T-helper 2 cell (primary cell): ENCODE data around the gene SCRN1.

Experiments used
- DNase-seq, 5 experiments: peaks; one replicate each; pipeline versions ENCODE4 v3.0.0 to v3.0.0-alpha.2; 2012 to 2022

The SCRN1 gene

DNA sequence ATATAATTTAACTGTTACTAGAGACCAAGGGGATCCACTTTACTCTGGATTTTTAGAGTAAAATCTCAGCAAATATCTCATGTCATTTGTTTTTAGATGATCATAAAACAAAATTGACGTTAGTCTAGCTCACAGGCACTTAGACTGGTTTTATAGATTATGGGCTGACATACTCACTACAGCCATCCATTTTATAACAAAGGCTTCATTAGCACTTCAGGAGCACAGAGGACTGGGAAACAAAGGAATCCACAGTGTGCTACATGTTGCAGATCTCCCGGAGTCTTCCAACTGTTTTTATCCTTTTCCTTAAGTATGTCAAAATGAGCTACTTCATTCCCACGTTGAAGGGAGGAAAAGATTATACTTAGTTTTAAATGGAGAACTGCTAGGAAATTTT is 15.9 kb upstream of the SCRN1 start:
- no peak for DNase-seq

DNA sequence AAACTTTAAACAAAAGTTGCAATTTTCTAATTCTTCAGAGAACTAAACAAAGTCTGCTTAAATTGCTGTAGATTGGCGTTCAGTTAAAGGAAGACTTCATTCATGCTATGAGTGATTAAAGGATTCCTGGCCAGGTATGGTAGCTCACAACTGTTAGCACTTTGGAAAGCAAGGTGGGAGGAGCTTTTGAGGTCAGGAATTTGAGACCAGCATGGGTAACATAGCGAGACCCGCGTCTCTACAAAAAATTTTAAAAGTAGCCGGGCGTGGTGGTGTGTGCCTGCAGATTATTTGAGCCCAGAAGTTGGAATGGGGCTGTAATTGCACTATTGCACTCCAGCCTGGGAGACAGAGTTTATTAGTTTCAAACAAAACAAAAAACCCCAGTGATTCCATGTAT is 13.5 kb upstream of the SCRN1 start:
- no peak for DNase-seq

GRCh38 chr7:30001998-30002397 is 12.4 kb upstream of the SCRN1 start:
- DNase-seq, result no peak

DNA sequence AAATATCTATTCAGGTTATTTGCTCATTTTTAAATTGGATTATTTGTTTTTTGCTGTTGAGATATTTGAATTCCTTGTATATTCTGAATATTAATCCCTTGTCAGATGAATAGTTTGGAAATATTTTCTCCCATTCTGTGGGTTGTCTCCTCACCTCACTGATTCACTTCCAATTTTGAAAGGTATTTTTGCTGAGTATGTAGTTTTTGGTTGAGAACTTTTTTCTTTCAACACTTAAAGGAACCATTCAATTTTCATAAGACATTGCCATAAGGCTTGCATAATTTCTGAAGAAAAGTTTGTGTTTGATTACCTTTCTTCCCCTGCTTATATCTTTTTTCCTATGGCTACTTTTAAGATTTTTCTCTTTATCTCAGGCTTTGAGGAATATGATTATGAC is 8.9 kb upstream of the SCRN1 start:
- no peak for DNase-seq

GRCh38 chr7:29996321-29996720 is 6.7 kb upstream of the SCRN1 start:
- DNase-seq, result no peak

GRCh38 chr7:29995652-29996051 is 6.1 kb upstream of the SCRN1 start:
- DNase-seq, result no peak

GRCh38 chr7:29993140-29993539 is 3.5 kb upstream of the SCRN1 start:
- no peak for DNase-seq

GRCh38 chr7:29991937-29992336 is 2.3 kb upstream of the SCRN1 start:
- no peak for DNase-seq

GRCh38 chr7:29990931-29991330 is 1.3 kb upstream of the SCRN1 start:
- DNase-seq, result no peak

DNA sequence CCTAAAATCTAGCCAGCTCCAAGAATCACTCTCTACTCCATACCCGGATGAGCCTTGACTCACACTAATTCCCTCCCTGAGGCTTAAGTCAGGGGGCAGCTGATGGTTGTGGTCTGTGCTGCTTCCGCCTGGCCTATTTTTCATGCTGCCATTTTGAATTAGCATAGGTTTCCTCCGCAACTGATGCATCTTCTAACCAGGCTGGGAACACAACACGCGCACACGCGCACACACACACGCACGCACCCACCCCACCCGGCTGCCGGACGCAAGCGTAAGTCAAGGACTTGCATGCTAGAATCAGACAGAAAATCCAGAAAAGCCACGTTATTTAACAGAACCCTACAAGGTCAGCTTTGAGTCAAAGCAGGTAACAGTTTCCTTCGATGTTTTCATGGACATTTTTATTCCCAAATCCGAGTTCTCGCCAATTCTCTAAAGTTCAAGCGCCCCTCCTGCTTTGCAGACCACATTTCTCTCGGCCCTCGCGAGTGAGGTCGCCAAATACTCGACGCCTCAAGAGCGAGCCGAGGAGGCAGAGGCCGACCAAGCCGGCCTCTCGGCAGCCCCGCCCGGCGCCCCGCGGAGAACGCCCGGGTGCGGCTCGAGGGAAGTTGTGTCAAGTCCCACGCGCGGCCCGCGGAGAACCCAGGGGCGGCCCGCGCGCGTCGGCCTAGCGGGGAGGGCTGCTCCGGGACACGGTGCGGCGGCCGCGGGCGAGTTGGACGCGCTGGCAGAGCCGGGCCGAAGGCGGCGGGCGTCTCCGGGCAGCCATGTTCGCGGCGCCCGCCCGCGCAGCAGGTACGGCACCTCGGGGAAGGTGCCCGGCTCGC is 961 bp downstream of the SCRN1 start:
- peak in 2 of 5 experiments; percentile 7 to 58 for DNase-seq

- DNase-seq, result no peak
Observed at GRCh38 chr7:29987811-29988317, 1.7 kb downstream of the SCRN1 start.

DNA sequence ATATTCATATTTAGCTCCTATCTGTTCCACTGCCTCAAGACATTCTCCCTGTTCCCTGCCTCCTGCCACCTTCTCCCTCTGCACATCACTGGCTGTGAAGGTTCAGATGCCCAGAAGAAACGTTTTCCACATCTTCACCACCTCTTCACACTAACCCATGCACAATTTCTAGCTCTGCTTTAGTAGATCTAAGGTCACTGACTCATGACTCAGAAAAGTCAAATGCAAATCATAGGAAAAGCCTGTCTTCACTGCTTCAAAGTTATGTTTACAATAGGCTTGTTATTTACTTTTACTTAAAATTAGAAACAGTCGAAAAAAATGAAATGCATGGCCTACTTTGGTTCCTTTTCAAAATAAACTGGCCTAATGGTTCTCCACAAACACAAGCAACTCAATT is 2.5 kb downstream of the SCRN1 start:
- no peak for DNase-seq

- DNase-seq, result no peak
Observed at GRCh38 chr7:29980151-29980550, 9.4 kb downstream of the SCRN1 start.

GRCh38 chr7:29977886-29978651 is 11.5 kb downstream of the SCRN1 start:
- no peak for DNase-seq

DNA sequence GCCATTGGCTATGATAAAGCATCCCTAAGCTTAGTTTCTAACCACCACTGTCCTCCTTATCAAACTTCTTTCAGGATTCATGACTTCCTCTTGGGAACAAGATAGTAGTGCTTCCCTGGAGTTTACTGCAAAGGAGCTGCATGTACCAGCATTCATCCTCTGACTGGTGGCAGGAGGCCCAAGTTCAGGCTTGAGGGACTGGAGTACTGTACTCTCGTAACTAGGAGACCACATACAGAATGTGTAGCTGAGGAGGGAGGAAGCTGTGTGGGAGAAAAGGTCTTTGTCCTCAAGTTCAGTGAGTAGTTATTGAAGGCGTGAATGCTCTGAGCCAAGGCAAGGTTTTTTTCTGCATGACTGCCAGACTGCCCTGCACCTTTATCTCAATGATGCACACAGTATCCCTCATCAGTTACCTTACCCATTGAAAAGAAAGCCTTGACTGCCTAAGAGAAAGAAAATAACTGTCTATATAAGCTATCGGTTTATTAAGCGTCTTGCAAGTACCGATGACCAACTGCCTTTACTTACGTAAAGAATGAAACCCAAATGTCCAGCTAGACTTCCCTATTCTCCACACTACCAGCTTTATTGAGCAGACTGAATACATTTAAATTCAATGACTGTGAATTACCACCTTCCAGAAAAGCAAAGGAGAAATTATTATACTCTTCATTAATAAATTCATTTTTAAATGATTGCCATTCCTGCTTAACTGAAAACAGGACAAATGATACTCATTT is 12.8 kb downstream of the SCRN1 start:
- no peak for DNase-seq

DNA sequence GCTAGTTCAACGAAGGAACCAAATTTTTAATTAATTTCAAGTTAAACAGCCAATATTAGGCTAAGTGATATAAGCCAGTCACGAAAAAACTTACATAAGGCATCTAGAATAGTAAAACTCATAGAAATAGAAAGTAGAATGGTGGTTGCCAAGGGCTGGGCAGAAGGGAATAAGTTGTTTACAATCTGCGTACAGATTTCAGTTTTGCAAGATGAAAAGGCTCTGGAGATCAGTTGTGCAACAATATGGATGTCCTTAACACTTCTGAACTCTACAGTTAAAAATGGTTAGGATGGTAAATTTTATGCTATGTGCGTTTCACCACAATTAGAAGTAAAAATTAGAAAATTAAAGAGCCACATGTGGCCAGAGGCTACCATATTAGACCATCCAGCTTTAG is 13.3 kb downstream of the SCRN1 start:
- no peak for DNase-seq

DNA sequence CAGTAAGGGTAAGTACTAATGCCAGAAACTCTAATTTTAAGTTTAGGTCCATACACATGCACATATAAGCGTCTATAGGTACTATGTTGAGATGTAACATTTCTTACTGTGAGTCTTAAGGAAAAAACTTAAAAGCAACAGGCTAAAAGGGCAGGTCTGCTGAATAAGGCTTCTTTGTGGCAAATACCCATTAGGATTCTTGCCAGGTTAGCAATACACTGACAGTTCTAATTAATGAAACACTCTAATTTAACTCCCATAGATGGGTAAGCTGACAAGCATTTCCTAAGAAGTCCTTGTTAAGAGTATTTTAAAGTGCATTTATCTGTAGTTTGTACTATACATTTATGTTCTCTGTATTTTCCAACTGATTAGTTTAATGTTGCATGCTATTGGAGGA is 14.0 kb downstream of the SCRN1 start:
- DNase-seq, result no peak

DNA sequence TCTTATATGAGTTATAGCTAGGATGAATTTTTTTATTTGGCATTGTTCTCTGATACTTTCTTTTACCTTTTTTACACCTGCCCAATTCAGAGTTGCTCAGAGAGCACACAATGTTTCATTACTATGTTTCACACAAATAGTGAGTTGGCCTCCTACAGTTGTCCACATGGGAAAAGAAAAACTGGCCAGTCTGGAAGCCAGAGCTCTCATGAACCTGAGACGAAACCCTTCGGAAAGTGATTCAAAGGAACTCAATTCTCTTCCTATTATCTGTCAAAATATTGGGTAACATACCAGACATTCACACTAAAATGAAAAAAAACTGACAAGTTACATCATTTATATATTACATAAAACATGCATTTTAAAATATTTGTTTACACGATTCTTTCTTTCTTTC is 15.3 kb downstream of the SCRN1 start:
- no peak for DNase-seq

- DNase-seq, result no peak
Observed at GRCh38 chr7:29972315-29972669, 17.3 kb downstream of the SCRN1 start.

DNA sequence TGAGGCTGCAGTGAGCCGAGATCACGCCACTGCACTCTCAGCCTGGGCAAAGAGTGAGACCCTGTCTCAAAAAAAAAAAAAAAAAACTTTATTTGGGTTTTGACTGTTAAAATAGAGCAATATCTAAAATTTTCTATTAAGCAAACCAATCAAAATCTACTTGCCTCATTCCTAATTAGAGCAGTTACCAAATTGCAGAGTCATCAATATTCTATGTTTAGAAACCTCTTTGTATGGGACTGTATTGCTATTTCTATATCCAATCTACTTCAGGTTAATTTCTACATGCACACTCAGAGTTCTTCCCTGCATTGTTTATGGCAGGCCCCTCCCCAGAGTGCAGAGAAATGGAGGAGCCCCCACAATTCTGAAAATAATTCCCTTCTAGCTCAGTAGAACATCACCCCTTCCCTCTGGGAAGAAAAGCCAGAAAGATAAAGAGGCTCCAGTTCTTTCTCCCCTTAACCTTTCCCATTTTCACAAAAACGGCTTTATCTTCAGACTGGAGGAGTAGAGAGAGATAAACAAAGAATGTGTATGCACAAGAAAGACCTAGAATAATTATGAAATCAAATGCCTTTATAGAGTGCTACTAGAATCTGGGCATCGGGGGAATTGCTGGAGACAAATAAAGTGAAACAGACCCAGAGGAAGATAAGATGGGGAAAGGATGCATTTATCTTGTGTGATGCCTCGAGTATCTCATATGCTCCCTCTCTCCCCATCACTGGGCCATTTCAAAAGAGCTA is 17.9 kb downstream of the SCRN1 start:
- DNase-seq, result no peak

- DNase-seq, result no peak
Observed at GRCh38 chr7:29970158-29970557, 19.4 kb downstream of the SCRN1 start.

DNA sequence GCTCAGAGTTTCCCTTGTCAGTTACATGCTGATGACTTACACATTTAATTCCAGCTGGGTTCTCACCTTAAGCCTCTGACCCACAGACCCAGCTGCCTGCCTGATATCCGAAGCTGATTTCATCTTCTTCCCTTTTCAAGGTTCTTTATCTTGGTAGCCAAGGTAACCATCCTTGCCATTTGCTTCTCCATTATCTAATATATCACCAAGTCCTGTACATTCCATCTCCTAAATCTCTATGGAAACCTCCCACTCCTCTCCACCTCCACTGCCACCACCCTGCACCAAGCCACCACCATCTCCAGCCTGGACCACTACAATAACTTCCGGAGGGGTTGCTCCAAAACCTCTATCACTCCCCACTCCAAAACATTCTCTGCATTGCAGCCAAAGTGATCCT is 19.9 kb downstream of the SCRN1 start:
- DNase-seq, result no peak
